Progenitor cell of endocrine pancreas (in vitro differentiated cells): ENCODE results near the gene PRRC2C. TPM values are rescaled to one million over a fixed set of nuclear protein-coding genes. Genes with fewer than 3 reads are reported as not detected.

Experiments used
- DNase-seq: peaks from one replicate; pipeline ENCODE4 v3.0.0; 2021; ENCODE audit warnings: low spot score; ENCODE audit not compliant: unreplicated experiment
- H3K27ac Mint-ChIP-seq: 2 replicates; pipeline ENCODE4 v1.8.0; 2021; ENCODE audit warnings: mild to moderate bottlenecking, moderate library complexity, mixed read lengths
- H3K27me3 Mint-ChIP-seq: 2 replicates; pipeline ENCODE4 v1.8.0; 2021; ENCODE audit warnings: mixed read lengths
- H3K36me3 Mint-ChIP-seq: 2 replicates; pipeline ENCODE4 v1.8.0; 2022; ENCODE audit warnings: mixed read lengths; ENCODE audit not compliant: insufficient read depth
- H3K4me1 Mint-ChIP-seq: 2 replicates; pipeline ENCODE4 v1.8.0; 2021; ENCODE audit warnings: low read depth, mixed read lengths
- H3K4me3 Mint-ChIP-seq: 2 replicates; pipeline ENCODE4 v1.8.0; 2021; ENCODE audit warnings: low read depth, mild to moderate bottlenecking, moderate library complexity, mixed read lengths
- H3K9me3 Mint-ChIP-seq: 2 replicates; pipeline ENCODE4 v1.8.0; 2021; ENCODE audit warnings: low read depth, mixed read lengths
- CTCF ChIP-seq: fragments of 200-600 bp; sonication (generic); IDR thresholded peaks from one replicate; pipeline ENCODE4 v1.5.0; 2021; ENCODE audit warnings: antibody characterized with exemption, mild to moderate bottlenecking; ENCODE audit not compliant: unreplicated experiment
- total RNA-seq: library from RNA; stranded (reverse); gene quantifications from 2 replicates; pipeline ENCODE4 v1.2.1, GENCODE V29; 2021

Gene PRRC2C
- total RNA-seq, 1 donor from 2014 or later = 213 TPM

GRCh38 chr1:171622152-171622462 lies 136.8 kb downstream of the PRRC2C start, which contains the start of gene MYOCOS:
Gene MYOCOS, plus strand, starts transcription at chr1:171622243. Its CDS starts 1,641 bp downstream, at chr1:171623884.
- Mint-ChIP-seq H3K4me1 (no peaks in the 10 kb centered on the region), H3K27me3 (peaks cover 7% of the 10 kb centered on the region), H3K4me3 (no peak within 1 kb of the TSS), H3K27ac (no peak within 1 kb of the TSS), H3K36me3 (no peaks in the 10 kb centered on the region), H3K9me3 (no peaks in the 10 kb centered on the region)
- DNase-seq = no peak
- no peak for TF ChIP-seq CTCF

GRCh38 chr1:171623651-171624331 lies 138.5 kb downstream of the PRRC2C start:
- no peaks in the 10 kb centered on the region for H3K27me3 Mint-ChIP-seq
- no peak overlapping the region for H3K27ac Mint-ChIP-seq
- no peak for TF ChIP-seq CTCF
- no peak for DNase-seq
- H3K36me3 Mint-ChIP-seq = no peaks in the 10 kb centered on the region
- H3K4me1 Mint-ChIP-seq = no peaks in the 10 kb centered on the region
- no peak overlapping the region for H3K4me3 Mint-ChIP-seq
- no peaks in the 10 kb centered on the region for H3K9me3 Mint-ChIP-seq

- H3K4me1 Mint-ChIP-seq = no peaks in the 10 kb centered on the region
Measured at GRCh38 chr1:171625225-171625624, 139.9 kb downstream of the PRRC2C start.

GRCh38 chr1:171627020-171627419 lies 141.7 kb downstream of the PRRC2C start:
- Mint-ChIP-seq H3K4me3 (no peak overlapping the region), H3K27ac (no peak overlapping the region), H3K9me3 (no peaks in the 10 kb centered on the region), H3K27me3 (no peaks in the 10 kb centered on the region), H3K4me1 (no peaks in the 10 kb centered on the region), H3K36me3 (no peaks in the 10 kb centered on the region)
- DNase-seq = no peak
- TF ChIP-seq CTCF = no peak

More at GRCh38 chr1:171625225-171625624, 139.9 kb downstream of the PRRC2C start:
- Mint-ChIP-seq H3K9me3 (no peaks in the 10 kb centered on the region), H3K36me3 (no peaks in the 10 kb centered on the region), H3K27ac (no peak overlapping the region), H3K4me3 (no peak overlapping the region), H3K27me3 (no peaks in the 10 kb centered on the region)
- no peak for DNase-seq
- TF ChIP-seq CTCF = no peak

GRCh38 chr1:171628225-171628624 lies 142.9 kb downstream of the PRRC2C start:
- Mint-ChIP-seq H3K27ac (no peak overlapping the region), H3K4me1 (no peaks in the 10 kb centered on the region)

More at GRCh38 chr1:171628225-171628624, 142.9 kb downstream of the PRRC2C start:
- no peak for TF ChIP-seq CTCF
- Mint-ChIP-seq H3K36me3 (no peaks in the 10 kb centered on the region), H3K9me3 (no peaks in the 10 kb centered on the region), H3K27me3 (no peaks in the 10 kb centered on the region), H3K4me3 (no peak overlapping the region)
- DNase-seq = no peak
